ENCODE data around the gene SRCIN1.

Gene SRCIN1

DNA sequence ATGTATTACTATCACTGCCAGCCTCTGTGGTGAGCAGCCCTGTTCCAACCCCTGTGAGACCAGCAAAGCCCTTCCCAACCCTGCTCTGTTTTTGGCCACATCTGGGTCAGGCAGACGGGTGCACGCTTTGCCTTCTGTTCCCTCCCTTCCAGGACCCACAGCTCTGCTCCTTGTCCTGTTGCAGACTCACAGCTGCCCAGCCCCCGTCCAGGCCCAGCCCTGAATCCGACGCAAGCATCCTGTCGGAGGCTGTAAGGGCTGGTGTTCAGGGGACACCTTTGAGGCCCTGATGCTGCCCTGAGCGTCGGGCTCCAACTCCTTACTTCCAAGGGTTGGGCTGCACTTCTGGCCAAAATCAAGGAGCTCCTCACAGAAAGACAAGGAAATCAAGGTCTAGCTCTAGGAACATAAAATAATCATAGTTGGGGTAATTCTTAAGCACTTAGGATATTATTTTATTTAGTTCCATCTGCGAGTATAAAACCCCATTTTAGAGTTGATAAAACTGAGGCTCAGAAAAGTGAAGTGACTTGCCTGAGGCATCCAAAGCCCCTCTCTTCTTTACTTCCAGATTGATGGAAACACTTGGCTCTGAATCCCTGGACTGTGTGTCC, 14.3 kb upstream of the SRCIN1 start:
- TF ChIP-seq GATA3 (IDR thresholded peaks at IDR 0.05; ENCODE audit: low read depth, low read length), result no peak
- TF ChIP-seq GATA2 (IDR thresholded peaks at IDR 0.05; ENCODE audit: low read depth, low read length), result no peak

DNA sequence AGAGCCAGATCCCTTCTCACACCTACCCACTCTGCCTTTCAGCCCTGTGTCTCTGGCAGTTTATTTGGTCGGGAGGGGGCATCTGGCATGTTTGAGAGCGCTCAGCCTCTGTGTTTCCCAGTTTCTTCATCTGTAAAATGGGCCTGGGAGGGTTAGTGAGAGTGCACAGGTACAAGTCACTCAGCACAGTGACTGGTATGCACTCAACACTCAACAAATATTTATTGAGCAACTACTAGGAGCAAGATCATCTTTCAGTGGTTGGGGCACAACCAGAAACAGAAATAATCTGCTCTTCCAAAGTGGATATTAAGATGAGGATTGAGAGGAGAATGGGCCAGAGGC, 13.7 kb upstream of the SRCIN1 start:
- TF ChIP-seq GATA2 (IDR thresholded peaks at IDR 0.05; ENCODE audit: low read depth, low read length) (no peak), GATA3 (IDR thresholded peaks at IDR 0.05; ENCODE audit: low read depth, low read length) (no peak)

GRCh38 chr17:38617967-38618760, 12.4 kb upstream of the SRCIN1 start:
- TF ChIP-seq GATA2 (IDR thresholded peaks at IDR 0.05; ENCODE audit: low read depth, low read length) (no peak), GATA3 (IDR thresholded peaks at IDR 0.05; ENCODE audit: low read depth, low read length) (no peak)

- TF ChIP-seq GATA3 (IDR thresholded peaks at IDR 0.05; ENCODE audit: low read depth, low read length) (no peak), GATA2 (IDR thresholded peaks at IDR 0.05; ENCODE audit: low read depth, low read length) (no peak)
Observed at GRCh38 chr17:38617074-38617860, 11.5 kb upstream of the SRCIN1 start.

DNA sequence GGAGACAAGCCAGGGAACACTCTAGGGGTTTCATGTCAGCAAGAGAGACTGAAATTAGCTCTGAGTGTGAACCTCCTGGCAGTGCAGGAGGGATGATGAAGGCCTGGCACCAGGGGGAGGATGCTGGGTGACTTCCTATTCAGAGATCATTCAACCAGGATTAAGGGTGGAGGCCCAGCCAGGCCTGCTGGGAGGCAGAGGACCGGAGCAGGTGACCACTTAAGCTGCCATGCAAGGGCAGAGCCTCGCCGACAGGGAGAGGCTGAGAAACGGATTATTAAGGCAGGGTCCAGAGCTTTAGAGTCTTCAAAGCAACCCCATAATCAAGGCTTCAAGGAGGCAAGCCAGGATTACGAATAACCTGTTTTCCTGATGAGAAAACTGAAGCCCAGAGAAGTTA, 10.6 kb upstream of the SRCIN1 start:
- TF ChIP-seq GATA3 (IDR thresholded peaks at IDR 0.05; ENCODE audit: low read depth, low read length) (no peak), GATA2 (IDR thresholded peaks at IDR 0.05; ENCODE audit: low read depth, low read length) (no peak)

DNA sequence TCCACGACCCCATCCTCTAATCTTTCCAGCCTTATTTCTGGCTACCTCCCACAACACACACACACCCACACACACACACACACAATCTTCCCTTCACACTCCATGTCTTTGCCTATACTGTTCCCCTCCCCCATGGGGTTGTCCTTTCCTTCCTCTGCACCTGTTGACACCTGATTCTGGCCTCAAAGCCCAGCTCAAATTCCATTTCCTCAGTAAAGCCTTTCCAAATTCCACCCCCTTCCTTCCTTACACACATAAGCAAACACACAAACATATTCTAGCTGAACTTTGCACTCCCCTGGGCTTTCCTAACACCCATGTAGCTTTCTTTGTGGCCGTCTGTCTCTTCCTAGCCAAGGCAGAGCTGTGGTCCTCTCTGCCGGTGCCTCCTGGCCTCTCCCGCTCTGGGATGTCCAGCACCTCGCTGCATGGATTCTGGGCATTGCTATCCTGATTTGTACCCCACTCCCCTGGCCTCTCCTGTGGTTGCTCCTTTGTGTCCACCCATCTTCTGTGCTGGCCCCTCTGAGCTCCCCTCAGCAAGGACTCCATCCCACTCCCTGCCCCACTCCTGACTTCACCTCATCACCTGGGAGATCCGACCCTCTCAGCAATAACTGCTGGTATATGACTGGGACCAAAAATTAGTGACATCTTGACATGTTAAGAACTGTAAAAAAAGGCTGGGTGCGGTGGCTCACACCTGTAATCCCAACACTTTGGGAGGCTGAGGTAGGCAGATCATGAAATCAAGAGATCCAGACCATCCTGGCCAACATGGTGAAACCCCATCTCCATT, 8.4 kb upstream of the SRCIN1 start:
- no peak for TF ChIP-seq GATA3 (IDR thresholded peaks at IDR 0.05; ENCODE audit: low read depth, low read length)
- TF ChIP-seq GATA2 (IDR thresholded peaks at IDR 0.05; ENCODE audit: low read depth, low read length), result no peak

- TF ChIP-seq GATA2 (IDR thresholded peaks at IDR 0.05; ENCODE audit: low read depth, low read length) (no peak), GATA3 (IDR thresholded peaks at IDR 0.05; ENCODE audit: low read depth, low read length) (no peak)
Observed at GRCh38 chr17:38613525-38613980, 7.8 kb upstream of the SRCIN1 start.

DNA sequence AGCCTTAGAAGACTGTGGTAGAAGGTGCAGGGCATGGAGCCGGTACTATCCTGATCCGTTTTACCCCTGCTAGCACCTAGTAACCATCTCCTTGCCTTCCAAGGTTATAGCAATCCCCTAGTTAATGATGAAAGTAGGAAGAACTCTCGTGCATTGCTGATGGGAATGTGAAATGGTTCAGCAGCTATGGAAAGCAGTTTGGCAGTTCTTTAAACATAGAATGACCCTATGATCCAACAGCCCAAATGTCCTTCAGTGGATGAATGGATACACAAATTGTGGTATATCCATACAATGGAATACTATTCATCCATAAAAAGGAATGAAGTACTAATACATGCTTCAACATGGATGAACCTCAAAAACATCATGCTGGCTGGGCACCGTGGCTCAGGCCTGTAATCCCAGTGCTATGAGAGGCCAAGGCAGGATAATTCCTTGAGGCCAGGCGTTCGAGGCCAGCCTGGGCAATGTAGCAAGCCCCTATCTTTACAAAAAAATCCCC, 6.2 kb upstream of the SRCIN1 start:
- TF ChIP-seq GATA2 (IDR thresholded peaks at IDR 0.05; ENCODE audit: low read depth, low read length) (no peak), GATA3 (IDR thresholded peaks at IDR 0.05; ENCODE audit: low read depth, low read length) (no peak)

DNA sequence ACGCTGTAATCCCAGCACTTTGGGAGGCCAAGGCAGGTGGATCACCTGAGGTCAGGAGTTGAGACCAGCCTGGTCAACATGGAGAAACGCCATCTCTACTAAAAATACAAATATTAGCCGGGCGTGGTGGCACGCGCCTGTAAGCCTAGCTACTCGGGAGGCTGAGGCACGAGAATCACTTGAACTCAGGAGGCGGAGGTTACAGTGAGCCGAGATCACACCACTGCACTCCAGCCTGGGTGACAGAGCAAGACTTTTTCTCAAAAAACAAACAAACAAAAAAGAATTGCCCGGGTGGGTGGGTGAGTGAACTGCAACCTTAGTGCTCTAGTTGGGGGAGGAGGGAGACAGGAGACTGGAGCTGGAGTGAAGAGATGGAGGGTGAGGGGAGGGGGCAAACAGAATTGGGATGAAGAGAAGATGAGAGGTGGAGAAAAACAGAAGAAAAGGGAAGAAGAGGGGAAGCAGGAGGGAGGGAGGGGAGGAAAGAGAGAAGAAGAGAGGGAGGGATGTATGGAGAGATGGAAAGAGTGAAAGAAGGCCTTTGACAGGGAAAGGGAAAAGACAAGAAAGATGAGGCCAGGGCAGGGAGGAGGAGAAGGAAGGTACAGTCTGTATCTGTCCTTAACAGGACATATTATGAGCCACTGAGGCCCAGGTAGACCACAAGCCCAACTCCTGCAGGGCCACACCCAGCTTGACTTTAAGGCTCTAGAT, 5.5 kb upstream of the SRCIN1 start:
- TF ChIP-seq GATA3 (IDR thresholded peaks at IDR 0.05; ENCODE audit: low read depth, low read length), result no peak
- no peak for TF ChIP-seq GATA2 (IDR thresholded peaks at IDR 0.05; ENCODE audit: low read depth, low read length)

DNA sequence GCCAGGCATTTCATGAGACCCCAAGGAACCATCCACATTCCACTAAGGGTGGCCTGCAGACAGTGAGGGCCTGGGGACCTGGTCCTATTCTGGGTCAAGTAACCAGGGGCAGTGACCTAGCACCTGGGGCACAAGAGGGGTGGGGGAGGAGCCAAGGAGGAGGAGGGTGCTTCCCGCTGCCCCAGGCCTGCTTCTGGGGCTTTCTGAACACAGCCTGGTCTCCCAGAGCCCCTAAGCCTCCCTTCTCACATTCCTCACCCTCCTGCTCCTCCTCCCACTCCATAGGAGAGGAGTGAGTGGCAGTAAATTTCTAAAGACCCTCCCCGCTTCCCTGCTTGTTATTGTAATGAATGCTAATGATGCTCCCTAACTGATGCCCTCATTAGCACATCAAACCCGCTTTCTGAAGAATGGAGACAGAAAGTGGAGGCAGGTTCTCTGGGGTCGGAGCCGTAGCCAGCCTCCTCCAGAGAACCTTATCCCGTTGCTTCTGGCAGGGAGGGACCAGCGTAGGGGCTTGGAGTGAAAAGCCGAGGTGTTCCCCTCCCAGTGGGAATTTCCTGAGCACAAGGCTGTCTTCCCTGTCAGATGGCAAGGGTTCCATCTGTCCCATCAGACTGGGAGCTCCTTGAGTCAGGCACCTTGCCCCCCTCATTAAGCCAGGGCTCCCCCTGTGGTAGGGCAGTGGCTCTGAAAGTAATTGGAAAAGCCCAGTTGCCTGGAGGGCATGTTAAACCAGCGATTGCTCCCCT, 3.7 kb upstream of the SRCIN1 start:
- TF ChIP-seq GATA3 (IDR thresholded peaks at IDR 0.05; ENCODE audit: low read depth, low read length) (no peak), GATA2 (IDR thresholded peaks at IDR 0.05; ENCODE audit: low read depth, low read length) (no peak)

- TF ChIP-seq GATA3 (IDR thresholded peaks at IDR 0.05; ENCODE audit: low read depth, low read length) (no peak), GATA2 (IDR thresholded peaks at IDR 0.05; ENCODE audit: low read depth, low read length) (no peak)
Observed at GRCh38 chr17:38608648-38609047, 2.9 kb upstream of the SRCIN1 start.

All from SH-SY5Y (cell line).